Mesenteric fat pad (tissue), 1 donor: Measurements from ENCODE around the gene DHRS4. TPM values are rescaled to one million over a fixed set of nuclear protein-coding genes. Genes with fewer than 3 reads are reported as not detected.

Source experiments
- total RNA-seq: library from RNA; stranded (reverse); fragmentation: NEBNext Ultra II Directional; extraction: Animal tissue kit (Norgen Biotek cat#: 25700); gene quantifications from one replicate; pipeline ENCODE4 v1.2.1, GENCODE V29; 2021
- donor health status: DM: yes; HTN: yes; CAD: no.

DHRS4 gene
- total RNA-seq, 1 donor from 2014 or later: 19.2 TPM

Other genes starting within 250 kb of the DHRS4 start
- gene DHRS4L2, start 35.2 kb downstream of the DHRS4 start, total RNA-seq: 18.9 TPM
- 0.61 TPM for gene CARMIL3, start 98.2 kb downstream of the DHRS4 start, total RNA-seq
- not detected for gene CPNE6, start 117.8 kb downstream of the DHRS4 start, total RNA-seq
- gene PCK2, start 140.5 kb downstream of the DHRS4 start, total RNA-seq: 39.1 TPM
- gene DCAF11, start 161.0 kb downstream of the DHRS4 start, total RNA-seq: 31.7 TPM
- 1.6 TPM for gene NRL, start 161.2 kb downstream of the DHRS4 start, total RNA-seq
- gene FITM1, start 176.9 kb downstream of the DHRS4 start, total RNA-seq: 0.58 TPM
- gene PSME1, start 182.4 kb downstream of the DHRS4 start, total RNA-seq: 121 TPM
- gene EMC9, start 187.8 kb downstream of the DHRS4 start, total RNA-seq: 15.5 TPM
- 113 TPM for gene PSME2, start 192.8 kb downstream of the DHRS4 start, total RNA-seq
- 60.0 TPM for gene RNF31, start 193.7 kb downstream of the DHRS4 start, total RNA-seq
- gene IRF9, start 207.5 kb downstream of the DHRS4 start, total RNA-seq: 102 TPM
- 31.5 TPM for gene REC8, start 218.3 kb downstream of the DHRS4 start, total RNA-seq
- 46.3 TPM for gene IPO4, start 235.0 kb downstream of the DHRS4 start, total RNA-seq
- 51.0 TPM for gene TM9SF1, start 241.7 kb downstream of the DHRS4 start, total RNA-seq